GM10847 (cell line): Measurements from ENCODE around the gene FBXW7.

ENCODE experiments used
- POLR2A ChIP-seq: IDR thresholded peaks from 2 replicates; pipeline ENCODE4 v1.6.1; 2011; ENCODE audit not compliant: insufficient read length; ENCODE audit errors: extremely low read depth

FBXW7 gene

GRCh38 chr4:152524427-152524826 lies 11.5 kb downstream of the FBXW7 start:
- TF ChIP-seq POLR2A: no peak

- no peak for TF ChIP-seq POLR2A
These were observed 12.2 kb downstream of the FBXW7 start for GRCh38 chr4:152523731-152524130.

DNA sequence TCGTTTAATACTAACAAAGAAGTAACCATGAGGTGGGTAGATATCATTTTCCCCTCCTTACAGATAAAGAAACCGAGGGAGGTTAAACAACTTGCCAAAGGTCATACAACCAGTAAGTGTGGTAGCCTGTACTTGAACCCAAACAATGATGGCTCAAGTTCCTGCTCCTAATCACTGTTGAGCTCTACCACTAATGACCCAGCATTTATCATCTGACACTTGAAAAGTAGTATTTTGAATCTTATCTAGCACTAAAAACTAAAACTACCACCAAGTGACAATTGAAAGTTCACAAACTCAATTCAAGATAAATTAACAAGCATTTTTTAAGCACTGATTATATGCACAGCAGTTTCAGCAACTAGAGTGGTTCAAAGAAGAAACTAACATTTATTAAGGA lies 13.1 kb downstream of the FBXW7 start:
- no peak for TF ChIP-seq POLR2A

DNA sequence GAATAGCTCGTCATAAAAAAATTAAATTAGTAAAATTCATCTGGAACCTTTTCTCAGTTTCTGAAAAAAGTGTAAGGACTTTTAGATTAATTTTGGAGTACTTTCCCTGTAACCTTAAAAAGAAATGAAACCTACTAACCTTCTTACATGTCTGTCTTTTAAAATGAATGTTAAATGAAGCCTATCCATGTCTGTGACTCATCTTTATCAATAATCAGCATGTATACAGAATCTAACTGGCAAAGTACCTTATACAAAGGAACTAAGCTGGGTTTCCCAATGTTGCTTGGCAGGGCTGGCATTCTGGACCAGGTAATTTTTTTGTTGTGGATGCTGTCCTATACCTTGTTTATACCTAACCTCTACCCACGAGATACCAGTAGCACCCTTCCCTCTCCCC lies 13.6 kb downstream of the FBXW7 start:
- no peak for TF ChIP-seq POLR2A

DNA sequence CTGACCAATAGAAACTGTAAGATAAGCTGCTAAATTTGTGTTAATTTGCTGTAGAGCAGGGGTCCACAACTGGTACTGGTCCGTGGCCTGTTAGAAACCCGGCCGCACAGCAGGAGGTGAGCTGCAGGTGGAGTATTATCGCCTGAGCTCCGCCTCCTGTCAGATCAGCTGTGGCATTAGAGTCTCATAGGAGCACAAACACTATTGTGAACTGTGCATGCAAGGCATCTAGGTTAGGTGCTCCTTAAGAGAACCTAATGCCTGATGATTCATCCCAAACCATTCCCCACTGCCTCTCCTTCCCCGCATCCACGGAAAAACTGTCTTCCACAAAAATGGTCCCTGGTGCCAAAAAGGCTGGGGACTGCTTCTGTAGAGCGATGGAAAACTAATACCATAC lies 19.7 kb downstream of the FBXW7 start:
- no peak for TF ChIP-seq POLR2A

DNA sequence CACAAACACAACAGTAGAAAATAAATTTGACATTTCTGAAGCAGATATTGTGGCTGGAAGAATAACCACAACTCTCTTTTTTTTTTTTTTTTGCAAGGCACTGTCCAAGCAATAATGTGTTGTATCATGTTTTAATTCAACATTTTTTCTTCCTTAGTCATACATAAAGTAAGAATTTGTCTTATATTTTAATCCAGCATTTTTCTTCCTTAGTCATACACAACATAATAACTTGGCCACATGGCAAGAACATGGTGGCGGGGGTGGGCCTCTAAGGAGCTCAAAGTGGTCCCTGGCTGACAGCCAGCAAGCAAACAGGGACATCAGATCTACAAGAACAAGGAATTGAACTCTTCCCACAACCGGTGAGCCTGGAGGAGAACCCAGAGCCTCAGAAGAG lies 20.2 kb downstream of the FBXW7 start:
- TF ChIP-seq POLR2A: no peak

DNA sequence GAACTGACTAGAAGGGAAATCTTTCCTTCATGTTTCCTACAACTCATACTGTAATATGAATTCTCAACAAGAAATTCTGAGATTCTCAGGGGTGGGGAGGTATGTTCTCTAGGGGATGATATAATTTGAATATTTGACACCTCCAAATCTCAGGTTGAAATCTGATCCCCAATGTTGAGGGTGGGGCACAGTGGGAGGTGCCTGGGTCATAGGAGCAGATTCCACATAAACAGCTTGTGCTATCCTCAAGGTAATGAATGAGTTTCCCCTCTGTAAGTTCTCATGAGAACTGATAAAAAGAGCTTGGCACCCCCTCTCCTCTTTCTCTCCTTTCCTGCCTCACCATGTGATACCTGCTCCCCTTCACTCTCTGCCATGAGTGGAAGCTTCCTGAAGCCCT lies 21.5 kb downstream of the FBXW7 start:
- no peak for TF ChIP-seq POLR2A

- no peak for TF ChIP-seq POLR2A
These were observed 22.8 kb downstream of the FBXW7 start for GRCh38 chr4:152513078-152513477.

- TF ChIP-seq POLR2A: no peak
These were observed 23.4 kb downstream of the FBXW7 start for GRCh38 chr4:152512483-152512882.

GRCh38 chr4:152510349-152511147 lies 25.3 kb downstream of the FBXW7 start:
- TF ChIP-seq POLR2A: no peak

DNA sequence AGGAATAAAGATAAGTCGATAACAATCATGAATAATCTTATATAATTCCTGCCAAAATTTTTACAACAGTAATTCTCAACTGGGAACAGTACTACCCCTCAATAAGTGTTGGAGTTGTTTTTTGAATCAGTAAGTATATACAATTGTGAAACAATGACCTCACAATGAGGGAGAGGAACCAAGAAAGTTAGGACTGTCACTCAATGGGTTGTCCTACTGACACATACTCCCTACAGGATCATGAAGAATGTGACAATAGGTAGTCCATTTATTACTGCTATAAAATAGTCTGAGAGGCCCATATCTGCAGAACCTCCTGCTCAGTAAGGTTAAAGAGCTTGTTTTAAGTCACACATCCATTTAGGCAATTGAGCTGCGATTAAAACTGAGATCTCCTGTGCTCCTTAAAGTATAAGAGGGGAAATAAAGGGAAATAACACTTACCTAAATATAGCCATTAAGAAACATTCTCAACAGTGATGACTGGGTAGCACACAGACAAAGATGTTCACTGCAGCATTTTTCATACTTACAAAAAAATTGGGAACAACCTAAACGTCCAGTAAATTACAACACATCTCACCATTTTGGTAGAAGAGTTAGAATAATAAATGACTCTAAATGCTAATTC lies 26.2 kb downstream of the FBXW7 start:
- TF ChIP-seq POLR2A: no peak

GRCh38 chr4:152508818-152509217 lies 27.1 kb downstream of the FBXW7 start:
- no peak for TF ChIP-seq POLR2A

DNA sequence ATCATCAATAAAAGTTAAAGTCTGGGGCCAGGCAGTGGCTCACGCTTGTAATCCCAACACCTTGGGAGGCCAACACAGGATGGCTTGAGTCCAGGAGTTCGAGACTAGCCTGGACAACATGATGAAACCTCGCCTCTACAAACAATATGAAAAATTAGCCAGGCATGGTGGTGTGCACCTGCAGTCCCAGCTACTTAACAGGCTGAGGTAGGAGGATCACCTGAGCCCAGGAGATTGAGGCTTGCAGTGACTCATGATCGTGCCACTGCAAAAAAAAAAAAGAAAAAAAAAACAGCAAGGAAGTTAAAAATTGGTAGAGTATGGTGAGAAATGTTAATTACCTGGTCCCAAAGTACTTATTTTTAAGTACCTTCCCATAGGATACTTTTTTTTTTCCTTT lies 27.5 kb downstream of the FBXW7 start:
- no peak for TF ChIP-seq POLR2A

- no peak for TF ChIP-seq POLR2A
These were observed 32.1 kb downstream of the FBXW7 start for GRCh38 chr4:152503653-152504290.

- TF ChIP-seq POLR2A: no peak
These were observed 33.9 kb downstream of the FBXW7 start for GRCh38 chr4:152501846-152502536.

DNA sequence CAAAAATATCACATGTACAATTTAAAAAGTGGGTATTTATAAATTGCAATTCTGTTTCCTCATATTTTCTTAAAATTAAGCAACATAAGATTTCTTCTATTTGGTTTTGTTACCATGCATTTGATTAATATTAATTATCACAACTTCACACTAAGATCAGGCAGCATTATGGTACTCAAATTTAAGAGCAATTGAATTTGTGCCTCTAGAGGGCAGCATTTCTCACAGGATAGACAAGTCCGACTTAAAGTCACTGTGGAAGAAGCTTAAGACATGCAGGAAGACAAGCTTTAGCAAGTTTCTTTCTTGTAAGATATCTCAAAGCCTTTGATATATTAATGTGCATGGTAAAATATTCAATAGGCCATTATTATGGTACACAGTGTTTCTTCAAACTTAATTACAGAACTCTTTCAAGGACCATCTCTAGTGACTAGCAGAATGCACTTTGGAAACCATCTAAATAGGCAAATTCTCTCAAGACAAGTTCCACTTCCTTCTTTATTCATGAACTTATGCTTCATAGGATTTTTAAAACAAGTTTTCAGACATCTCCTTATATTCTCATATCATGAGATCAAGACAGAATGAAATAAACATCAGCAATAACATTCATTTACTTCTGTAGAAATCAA lies 35.0 kb downstream of the FBXW7 start:
- TF ChIP-seq POLR2A: no peak

DNA sequence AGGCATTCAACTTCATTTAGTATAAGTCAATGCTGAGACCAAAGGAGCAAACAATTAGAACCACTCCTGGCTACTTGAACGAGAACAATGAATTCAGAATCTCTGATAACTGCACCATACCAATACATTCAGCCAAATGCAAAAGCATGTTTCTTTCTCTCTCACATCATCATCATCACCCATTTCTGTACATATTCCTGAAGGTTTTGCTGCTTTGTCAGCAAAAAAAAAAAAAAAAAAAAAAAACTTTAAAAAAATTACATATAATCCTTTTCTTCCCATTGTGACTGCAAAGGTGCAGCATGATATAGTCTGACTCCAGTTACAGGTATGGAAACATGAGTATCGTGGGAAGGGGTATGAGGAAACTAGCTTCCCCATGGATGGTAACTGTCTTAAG lies 35.6 kb downstream of the FBXW7 start:
- no peak for TF ChIP-seq POLR2A
